Inferior parietal cortex (tissue), 1 donor: ENCODE results near the gene LTBP3.
A peak's percentile ranks its signal among the peaks of the same experiment; 100 is the strongest.
"Not testable (repeated sequence)": the region's sequence is repeated elsewhere in the genome, so short reads cannot be mapped to it uniquely, and the experiment has no call there.

Experiments used
- DNase-seq: peaks from one replicate; pipeline ENCODE4 v3.0.0-alpha.2; 2016; ENCODE audit errors: extremely low spot score

LTBP3 gene

GRCh38 chr11:65571940-65572339 lies 13.8 kb upstream of the LTBP3 start:
- DNase-seq: no peak

GRCh38 chr11:65571420-65571819 lies 13.3 kb upstream of the LTBP3 start:
- DNase-seq: no peak

GRCh38 chr11:65569973-65570918 lies 12.1 kb upstream of the LTBP3 start, which contains the start of gene ZNRD2:
TSS of gene ZNRD2 (plus strand) at chr11:65570477. CDS start at chr11:65570492, 15 bp downstream.
- peak; percentile 97 for DNase-seq

DNA sequence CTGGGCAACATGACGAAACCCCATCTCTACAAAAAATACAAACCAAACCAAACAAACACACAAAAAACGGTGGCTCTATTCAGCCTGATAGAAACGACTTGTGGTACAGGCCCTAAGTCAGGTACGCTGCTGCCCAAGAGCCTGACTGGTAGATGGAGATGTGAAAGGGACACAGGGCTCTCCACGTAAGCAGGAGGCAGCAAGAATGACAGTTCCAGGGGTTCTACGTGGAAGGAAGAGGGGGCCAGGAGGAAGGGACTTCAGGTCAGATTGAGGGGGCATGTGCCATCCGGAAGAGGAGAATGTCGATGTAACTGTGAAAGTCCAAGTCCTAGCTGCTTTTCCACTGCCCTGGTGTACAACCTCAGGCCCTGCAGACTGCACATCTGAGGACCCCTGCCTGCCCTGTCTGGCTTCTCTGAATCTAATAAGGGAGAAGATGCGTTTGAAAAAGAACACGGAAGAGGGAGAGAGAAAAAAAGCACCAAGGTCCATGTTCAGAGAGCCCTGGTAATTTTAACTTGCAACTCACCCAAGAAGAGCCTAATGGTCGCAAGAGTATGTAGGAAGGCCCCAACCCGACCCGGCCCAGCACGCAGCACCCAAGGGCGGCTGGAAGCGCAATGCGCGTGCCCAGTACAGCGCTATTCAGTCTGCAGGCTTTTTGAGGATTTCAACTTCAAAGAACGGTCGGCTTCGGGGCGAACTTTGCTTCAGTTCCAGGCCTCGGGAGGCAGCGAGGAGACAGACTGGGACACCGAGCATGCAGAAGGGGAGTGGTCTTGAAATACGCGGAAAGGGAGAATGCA lies 11.2 kb upstream of the LTBP3 start:
- no peak for DNase-seq

- DNase-seq: no peak
Measured at GRCh38 chr11:65565624-65566453, 7.7 kb upstream of the LTBP3 start.

- DNase-seq: not testable (repeated sequence)
Measured at GRCh38 chr11:65564879-65565559, 6.9 kb upstream of the LTBP3 start.

DNA sequence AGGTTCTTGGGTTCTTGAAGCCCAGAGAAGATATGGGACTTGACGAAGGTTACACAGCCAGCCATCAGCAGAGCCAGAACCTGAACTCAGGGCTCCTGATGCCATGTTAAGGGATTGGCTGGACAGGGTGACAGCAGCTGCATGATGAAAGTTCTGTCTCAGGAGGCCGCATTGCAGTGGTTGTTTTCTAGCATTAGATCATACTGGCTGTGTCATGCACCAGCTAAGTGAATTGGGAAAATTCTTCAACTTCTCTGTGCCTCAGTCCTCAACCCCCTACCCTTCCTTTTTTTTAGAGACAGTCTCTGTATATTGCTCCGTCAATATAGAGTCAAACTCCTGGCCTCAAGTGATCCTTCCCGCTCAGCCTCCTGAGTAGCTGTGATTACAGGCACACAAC lies 5.4 kb upstream of the LTBP3 start:
- no peak for DNase-seq

GRCh38 chr11:65562788-65563187 lies 4.6 kb upstream of the LTBP3 start:
- no peak for DNase-seq

GRCh38 chr11:65562020-65562419 lies 3.9 kb upstream of the LTBP3 start:
- no peak for DNase-seq

- DNase-seq: no peak
Measured at GRCh38 chr11:65560555-65561418, 2.6 kb upstream of the LTBP3 start.

GRCh38 chr11:65559951-65560537 lies 1.9 kb upstream of the LTBP3 start:
- no peak for DNase-seq

GRCh38 chr11:65559535-65559934 lies 1.4 kb upstream of the LTBP3 start:
- no peak for DNase-seq

DNA sequence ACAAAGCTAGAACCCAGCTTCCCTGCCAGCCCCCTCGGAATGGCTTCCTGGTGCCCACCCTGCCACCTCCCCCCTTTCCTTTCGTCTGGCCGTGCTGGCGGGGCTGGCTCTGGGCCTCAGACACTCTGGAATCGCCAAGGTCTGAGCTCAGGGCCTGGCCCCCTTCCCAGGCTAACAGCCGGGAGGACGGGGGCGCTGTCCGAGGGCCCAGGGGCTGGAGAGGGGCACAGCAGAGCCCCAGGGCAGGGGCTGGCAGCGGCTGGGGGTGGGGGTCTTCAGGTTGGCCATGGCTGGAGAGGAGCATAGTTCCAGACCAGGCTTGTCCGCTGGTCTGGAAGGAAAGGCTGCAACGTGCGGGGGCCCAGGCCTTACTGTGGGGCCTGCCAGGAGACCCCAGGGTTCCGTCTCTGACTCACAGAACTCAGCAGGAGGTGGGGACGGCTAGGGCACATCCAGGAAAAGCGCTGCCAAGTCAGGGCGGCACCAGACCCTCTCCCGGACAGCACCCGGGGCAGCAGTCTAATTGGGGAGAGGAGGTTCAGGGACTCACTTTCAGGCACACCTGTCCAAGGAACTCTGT lies 861 bp upstream of the LTBP3 start:
- DNase-seq: peak; percentile 53

DNA sequence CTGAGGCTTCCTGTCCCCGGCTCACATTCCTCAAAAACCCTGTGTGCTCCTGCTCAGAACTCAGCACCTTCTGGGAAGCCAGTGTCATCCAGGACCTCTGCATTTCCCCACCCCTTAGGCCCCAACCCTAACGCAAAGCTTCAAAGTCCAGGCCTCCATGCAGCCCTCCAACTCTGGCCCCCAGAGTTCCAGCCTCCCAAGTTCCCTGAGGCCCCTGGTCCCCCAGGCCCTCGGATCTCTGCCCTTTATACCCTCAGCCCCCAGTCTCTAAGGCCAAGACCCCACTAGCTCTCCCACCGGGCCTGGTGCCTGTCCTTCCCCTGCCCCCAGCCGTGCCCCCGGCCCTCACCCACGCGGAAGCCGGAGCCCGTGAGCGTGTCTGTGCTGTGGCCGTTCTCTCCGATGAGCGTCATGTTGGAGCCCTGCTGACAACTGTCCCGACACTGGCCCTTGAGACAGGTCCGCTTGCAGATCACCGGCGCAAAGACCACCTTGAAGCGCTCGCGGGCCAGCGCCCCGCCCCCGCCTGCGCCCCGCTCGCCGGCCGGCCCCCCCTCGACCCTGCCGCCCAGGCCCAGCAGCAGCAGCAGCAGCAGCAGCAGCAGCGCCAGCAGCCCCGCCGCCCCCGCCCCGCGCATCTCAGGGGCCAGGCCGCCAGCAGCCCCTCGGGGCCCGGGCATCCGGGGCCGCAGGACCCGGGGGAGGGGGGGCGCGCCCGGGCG lies 718 bp downstream of the LTBP3 start:
- DNase-seq: no peak

DNA sequence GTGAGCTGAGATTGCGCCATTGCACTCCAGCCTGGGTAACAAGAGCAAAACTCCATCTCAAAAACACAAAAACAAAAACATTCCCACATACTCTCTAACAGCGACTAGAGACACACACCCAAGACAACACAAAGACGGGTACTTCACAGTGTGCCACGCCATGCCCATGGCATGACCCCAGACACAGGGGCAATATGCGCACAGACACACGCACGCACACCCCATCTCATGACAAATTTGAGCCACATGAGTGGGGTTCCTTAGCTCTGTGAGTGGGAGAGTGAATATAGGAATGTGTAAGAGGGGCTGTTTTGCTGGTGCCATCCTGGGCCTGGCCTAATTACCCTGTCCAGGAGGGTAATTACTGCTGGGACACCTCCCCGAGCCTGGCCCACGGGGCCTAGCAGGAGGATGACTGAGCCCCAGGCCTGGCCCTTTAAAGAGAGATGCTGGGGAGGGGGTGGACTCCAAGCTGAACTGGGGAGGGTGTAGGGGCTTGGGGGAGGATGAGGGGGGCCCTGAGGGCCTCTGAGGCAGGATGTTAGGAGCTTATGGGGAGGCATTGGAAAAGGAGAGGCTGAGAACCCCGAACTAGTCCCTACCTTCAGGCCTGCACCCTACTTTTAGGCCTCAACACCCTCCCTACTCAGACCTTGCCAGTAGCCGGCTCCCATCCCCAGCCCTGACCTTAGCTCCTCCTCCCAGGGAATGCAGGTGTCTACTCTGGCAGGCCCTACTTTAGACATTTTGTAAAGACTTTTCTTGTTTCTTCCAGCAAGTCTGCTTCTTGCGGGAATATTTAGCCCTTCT lies 1.5 kb downstream of the LTBP3 start:
- DNase-seq: no peak

- DNase-seq: no peak
Measured at GRCh38 chr11:65555693-65556231, 2.4 kb downstream of the LTBP3 start.

DNA sequence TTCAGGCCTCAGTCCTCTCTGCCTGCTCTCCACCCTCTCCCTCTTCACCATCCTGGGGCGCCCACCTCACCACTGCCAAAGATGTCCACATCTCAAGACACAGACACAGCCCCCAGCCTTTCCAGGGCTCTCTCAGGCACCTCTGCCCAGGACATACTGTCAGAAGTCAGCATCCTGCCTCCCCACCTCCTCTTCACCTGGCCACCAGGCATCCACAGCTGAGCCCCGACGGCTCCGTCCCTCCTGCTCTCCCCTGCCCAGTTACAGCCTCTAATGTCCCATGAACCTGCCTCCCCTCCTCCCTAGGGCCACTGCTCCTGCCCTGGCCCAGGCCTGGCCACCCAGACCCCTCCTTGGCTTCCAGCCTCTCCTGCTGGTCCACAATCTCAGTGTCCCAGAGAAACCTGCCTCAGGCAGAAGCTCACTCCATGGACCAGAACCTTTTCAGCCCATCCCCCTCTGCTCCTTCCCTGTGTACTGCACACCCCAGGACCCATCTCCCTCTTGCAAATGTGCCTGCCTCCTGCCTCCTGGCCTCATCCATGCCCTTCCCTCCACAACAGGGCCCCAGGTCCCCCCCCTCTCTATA lies 3.2 kb downstream of the LTBP3 start:
- DNase-seq: no peak
